AG04449 (cell line): ENCODE data around the gene S100B.

Experiments
- CTCF ChIA-PET: fragments of 350-600 bp; formaldehyde crosslinking; extraction: SDS; loops from one replicate; lab custom pipeline; 2021; ENCODE audit warnings: antibody characterized with exemption; lab: Yijun Ruan, JAX
- POLR2A ChIA-PET: fragments of 400-600, 350-600 bp; formaldehyde crosslinking; extraction: SDS; loops from one replicate; lab custom pipeline; 2020; ENCODE audit warnings: antibody characterized with exemption, inconsistent platforms; lab: Yijun Ruan, JAX
- DNase-seq: peaks from one replicate; pipeline ENCODE4 v3.0.0-alpha.2; 2010; ENCODE audit warnings: low read depth, low spot score
- H3K4me3 ChIP-seq: 2 replicates; pipeline ENCODE4 v1.5.1; 2011; ENCODE audit warnings: low read depth, mild to moderate bottlenecking, control low read depth, low read length
- TF ChIP-seq, protein P1 (sequence below): IDR thresholded peaks from one replicate; pipeline ENCODE4 v1.5.1; 2011; ENCODE audit warnings: mild to moderate bottlenecking, moderate library complexity, low read length, control low read depth, inconsistent platforms; ENCODE audit not compliant: insufficient read depth; ENCODE audit errors: missing control alignments

S100B gene

DNA sequence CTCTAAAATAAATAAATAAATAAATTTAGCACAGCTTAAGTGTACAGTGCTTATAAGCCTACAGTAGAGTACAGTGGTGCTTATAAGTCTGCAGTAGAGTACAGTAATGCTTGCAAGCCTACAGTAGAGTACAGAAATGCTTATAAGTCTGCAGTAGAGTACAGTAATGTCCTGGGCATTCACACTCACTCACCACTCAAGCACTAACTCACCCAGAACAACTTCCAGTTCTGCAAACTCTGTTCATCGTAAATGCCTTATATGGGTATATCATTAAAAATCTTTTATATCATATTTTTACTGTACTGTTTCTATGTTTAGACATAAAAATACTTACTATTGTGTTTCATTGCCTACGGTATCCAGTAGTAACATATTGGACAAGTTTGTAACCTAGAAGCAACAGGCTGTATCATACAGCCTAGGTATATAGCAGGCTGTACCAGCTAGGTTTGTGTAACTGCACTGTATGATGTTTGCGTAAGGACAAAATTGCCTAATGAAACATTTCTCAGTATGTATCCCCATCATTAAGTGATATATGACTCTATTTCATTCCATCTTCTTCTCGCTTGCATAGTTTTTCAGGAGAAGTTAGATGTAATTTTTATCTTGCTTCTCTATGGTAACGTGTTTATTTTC is 14.0 kb upstream of the S100B start:
- POLR2A ChIA-PET, result interaction anchor here (1.2 kb wide), 1 partner anchor 17 kb away, joined by 4 read pairs; the partner anchor contains the start of gene PRMT2

DNA sequence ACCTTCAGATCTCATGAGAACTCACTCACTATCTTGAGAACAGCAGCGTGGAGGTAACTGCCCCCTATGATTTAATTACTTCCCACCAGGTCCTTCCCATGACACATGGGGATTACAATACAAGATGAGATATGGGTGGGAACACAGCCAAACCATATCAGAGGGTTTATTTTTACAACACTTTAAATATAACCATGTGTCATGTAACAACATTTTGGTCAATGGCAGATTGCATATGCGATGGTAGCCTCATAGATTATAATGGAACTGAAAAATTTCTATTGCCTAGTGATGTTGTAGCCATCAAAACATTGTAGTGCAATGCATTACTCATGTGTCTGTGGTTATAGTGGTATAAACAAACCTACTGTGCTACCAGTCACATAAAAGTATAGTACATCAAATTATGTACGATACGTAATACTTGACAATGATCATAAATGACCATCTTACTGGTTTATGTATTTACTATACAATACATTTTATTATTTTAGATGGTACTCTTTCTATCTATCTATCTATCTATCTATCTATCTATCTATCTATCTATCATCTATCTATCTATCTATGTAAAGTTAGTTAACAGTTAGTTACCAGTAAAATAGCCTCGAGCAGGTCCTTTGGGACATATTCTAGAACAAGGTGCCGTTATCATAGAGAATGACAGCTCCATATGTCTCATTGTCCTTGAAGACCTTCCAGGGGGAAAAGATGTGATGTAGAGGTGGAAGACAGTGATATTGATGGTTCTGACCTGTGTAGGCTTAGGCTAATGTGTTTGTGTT is 12.6 kb upstream of the S100B start:
- ChIA-PET POLR2A (interaction anchor here (1.2 kb wide), 1 partner anchor 18 kb away, joined by 4 read pairs; the partner anchor contains the start of gene PRMT2), CTCF (interaction anchor here (1.2 kb wide), 1 partner anchor 38 kb away, joined by 3 read pairs; no protein-coding TSS in a partner anchor)
- TF ChIP-seq, protein P1, sequence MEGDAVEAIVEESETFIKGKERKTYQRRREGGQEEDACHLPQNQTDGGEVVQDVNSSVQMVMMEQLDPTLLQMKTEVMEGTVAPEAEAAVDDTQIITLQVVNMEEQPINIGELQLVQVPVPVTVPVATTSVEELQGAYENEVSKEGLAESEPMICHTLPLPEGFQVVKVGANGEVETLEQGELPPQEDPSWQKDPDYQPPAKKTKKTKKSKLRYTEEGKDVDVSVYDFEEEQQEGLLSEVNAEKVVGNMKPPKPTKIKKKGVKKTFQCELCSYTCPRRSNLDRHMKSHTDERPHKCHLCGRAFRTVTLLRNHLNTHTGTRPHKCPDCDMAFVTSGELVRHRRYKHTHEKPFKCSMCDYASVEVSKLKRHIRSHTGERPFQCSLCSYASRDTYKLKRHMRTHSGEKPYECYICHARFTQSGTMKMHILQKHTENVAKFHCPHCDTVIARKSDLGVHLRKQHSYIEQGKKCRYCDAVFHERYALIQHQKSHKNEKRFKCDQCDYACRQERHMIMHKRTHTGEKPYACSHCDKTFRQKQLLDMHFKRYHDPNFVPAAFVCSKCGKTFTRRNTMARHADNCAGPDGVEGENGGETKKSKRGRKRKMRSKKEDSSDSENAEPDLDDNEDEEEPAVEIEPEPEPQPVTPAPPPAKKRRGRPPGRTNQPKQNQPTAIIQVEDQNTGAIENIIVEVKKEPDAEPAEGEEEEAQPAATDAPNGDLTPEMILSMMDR, result no peak
- no peak for DNase-seq
- no peak overlapping the region for H3K4me3 ChIP-seq

More for the DNA sequence above, 14.0 kb upstream of the S100B start:
- no peak for DNase-seq
- no peak overlapping the region for H3K4me3 ChIP-seq
- CTCF ChIA-PET, result interaction anchor here (0.8 to 2.4 kb wide), 2 partner anchors 16 to 17 kb away, joined by 4 to 7 read pairs; partner anchors contain the start of gene PRMT2
- TF ChIP-seq, protein P1, result no peak

DNA sequence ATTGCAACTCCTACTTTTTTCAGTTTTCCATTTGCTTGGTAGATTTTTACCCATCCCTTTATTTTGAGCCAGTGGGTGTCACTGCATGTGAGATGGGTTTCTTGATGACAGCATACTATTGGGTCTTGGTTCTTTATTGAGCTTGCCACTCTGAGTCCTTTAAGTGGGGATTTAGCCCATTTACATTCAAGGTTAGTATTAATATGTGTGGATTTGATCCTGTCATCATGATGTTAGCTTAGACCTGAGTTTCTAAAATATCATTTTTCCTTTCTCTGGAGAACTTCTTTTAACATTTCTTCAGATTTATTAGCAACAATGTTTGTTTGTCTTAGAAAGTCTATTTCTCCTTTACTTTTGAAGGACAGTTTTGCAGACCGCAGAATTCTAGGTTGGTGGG is 11.8 kb upstream of the S100B start:
- H3K4me3 ChIP-seq, result no peak overlapping the region
- ChIA-PET POLR2A (no interaction called here), CTCF (no interaction called here)
- DNase-seq, result no peak
- TF ChIP-seq, protein P1, result no peak

DNA sequence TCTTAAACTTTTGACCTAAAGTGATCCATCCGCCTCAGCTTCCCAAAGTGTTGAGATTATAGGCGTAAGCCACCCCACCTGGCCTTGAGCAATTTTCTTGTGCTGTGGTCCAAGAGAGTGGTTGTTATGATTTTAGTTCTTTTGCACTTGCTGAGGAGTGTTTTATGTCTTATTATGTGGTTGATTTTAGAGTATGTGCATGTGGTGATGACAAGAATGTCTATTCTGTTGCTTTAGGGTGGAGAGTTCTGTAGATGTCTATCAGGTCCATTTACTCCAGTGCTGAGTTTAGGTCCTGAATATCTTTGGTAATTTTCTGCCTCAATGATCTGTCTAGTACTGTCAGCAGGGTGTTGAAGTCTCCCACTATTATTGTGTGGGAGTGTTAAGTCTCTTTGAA is 11.2 kb upstream of the S100B start:
- ChIA-PET CTCF (no interaction called here), POLR2A (no interaction called here)
- H3K4me3 ChIP-seq, result no peak overlapping the region
- no peak for DNase-seq
- TF ChIP-seq, protein P1, result no peak

DNA sequence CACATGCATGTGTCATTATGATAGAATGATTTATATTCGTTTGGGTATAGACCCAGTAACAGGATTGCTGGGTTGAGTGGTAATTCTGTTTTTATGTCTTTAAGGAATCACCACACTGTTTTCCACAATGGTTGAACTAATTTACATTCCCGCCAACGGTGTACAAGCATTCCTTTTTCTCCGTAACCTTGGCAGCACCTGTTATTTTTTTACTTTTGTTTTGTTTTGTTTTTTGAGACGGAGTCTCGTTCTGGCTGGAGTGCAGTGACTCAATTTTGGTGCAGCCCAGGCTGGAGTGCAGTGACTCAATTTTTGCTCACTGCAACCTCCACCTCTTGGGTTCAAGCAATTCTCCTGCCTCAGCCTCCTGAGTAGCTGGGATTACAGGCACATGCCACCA is 8.5 kb upstream of the S100B start:
- TF ChIP-seq, protein P1, result no peak
- no peak for DNase-seq
- CTCF ChIA-PET, result no interaction called here
- H3K4me3 ChIP-seq, result no peak overlapping the region
- POLR2A ChIA-PET, result no interaction called here
